ENCODE data around the gene CENATAC.
A peak's percentile ranks its signal among the peaks of the same experiment; 100 is the strongest.
"Not testable (repeated sequence)": the region's sequence is repeated elsewhere in the genome, so short reads cannot be mapped to it uniquely, and the experiment has no call there.

Gene CENATAC

GRCh38 chr11:119027561-119028345 lies 29.8 kb downstream of the CENATAC start:
- DNase-seq, result no peak

GRCh38 chr11:119028346-119029068 lies 30.6 kb downstream of the CENATAC start:
- DNase-seq, result no peak

GRCh38 chr11:119029069-119029339 lies 31.1 kb downstream of the CENATAC start:
- DNase-seq, result no peak

GRCh38 chr11:119029340-119030028 lies 31.5 kb downstream of the CENATAC start:
- no peak for DNase-seq

GRCh38 chr11:119030029-119030328 lies 32.0 kb downstream of the CENATAC start:
- no peak for DNase-seq

- peak; percentile 97 for DNase-seq
Observed at GRCh38 chr11:119030329-119031047, 32.5 kb downstream of the CENATAC start, which contains the start of gene SLC37A4. Gene SLC37A4 (minus strand): TSS chr11:119030877.

GRCh38 chr11:119031912-119032280 lies 34.0 kb downstream of the CENATAC start:
- no peak for DNase-seq

- not testable (repeated sequence) for DNase-seq
Observed at GRCh38 chr11:119033421-119033820, 35.5 kb downstream of the CENATAC start.

- DNase-seq, result no peak
Observed at GRCh38 chr11:119034813-119035212, 36.9 kb downstream of the CENATAC start.

- no peak for DNase-seq
Observed at GRCh38 chr11:119038884-119039283, 40.9 kb downstream of the CENATAC start.

GRCh38 chr11:119039471-119039870 lies 41.5 kb downstream of the CENATAC start:
- DNase-seq, result not testable (repeated sequence)

GRCh38 chr11:119041821-119042514 lies 44.0 kb downstream of the CENATAC start:
- DNase-seq, result no peak

- no peak for DNase-seq
Observed at GRCh38 chr11:119042927-119043326, 45.0 kb downstream of the CENATAC start.

GRCh38 chr11:119044708-119045107 lies 46.8 kb downstream of the CENATAC start:
- no peak for DNase-seq

- no peak for DNase-seq
Observed at GRCh38 chr11:119046489-119046888, 48.6 kb downstream of the CENATAC start.

GRCh38 chr11:119047205-119047604 lies 49.3 kb downstream of the CENATAC start:
- DNase-seq, result no peak

- no peak for DNase-seq
Observed at GRCh38 chr11:119048644-119049043, 50.7 kb downstream of the CENATAC start.

- no peak for DNase-seq
Observed at GRCh38 chr11:119049081-119049480, 51.1 kb downstream of the CENATAC start.

GRCh38 chr11:119051440-119052162 lies 53.7 kb downstream of the CENATAC start:
- DNase-seq, result no peak

GRCh38 chr11:119052163-119052814 lies 54.4 kb downstream of the CENATAC start:
- no peak for DNase-seq

GRCh38 chr11:119054418-119054817 lies 56.5 kb downstream of the CENATAC start:
- no peak for DNase-seq

GRCh38 chr11:119055901-119056300 lies 58.0 kb downstream of the CENATAC start:
- peak; percentile 27 for DNase-seq
